ENCODE results near the gene NPNT. TPM values are rescaled to one million over a fixed set of nuclear protein-coding genes. Genes with fewer than 3 reads are reported as not detected.
"Not testable (repeated sequence)": the region's sequence is repeated elsewhere in the genome, so short reads cannot be mapped to it uniquely, and the experiment has no call there.

Gene NPNT
- polyA plus RNA-seq, 1 of the 3 experiments (the other 2 are of a cell fraction) = not detected

- no peaks in the 10 kb centered on the region for H4K20me1 ChIP-seq (ENCODE audit: insufficient read depth)
- ChIA-PET POLR2A (no interaction called here), CTCF (no interaction called here)
- no peaks in the 10 kb centered on the region for H3K79me2 ChIP-seq (ENCODE audit: insufficient read depth)
- no peak overlapping the region for H3K9ac ChIP-seq
- DNase-seq = no peak
- no peak overlapping the region for H3K27ac ChIP-seq (ENCODE audit: low read depth in 2 of 2, low read length in 1 of 2)
- H2AFZ ChIP-seq (ENCODE audit: low read depth) = no peak overlapping the region
- no peaks in the 10 kb centered on the region for H3F3A ChIP-seq (replicated peaks; ENCODE audit: insufficient read depth)
- no peaks in the 10 kb centered on the region for H3K9me2 ChIP-seq
- no peak overlapping the region for H3K4me2 ChIP-seq
- no peak overlapping the region for H3K4me3 ChIP-seq (ENCODE audit: low read depth in 2 of 2, low read length in 1 of 2)
- no peak for TF ChIP-seq FOXJ3 (CRISPR knock-in tag; IDR thresholded peaks at IDR 0.05)
- TF ChIP-seq RCOR1 (IDR thresholded peaks at IDR 0.05; ENCODE audit: low read length) = no peak
- no peak for TF ChIP-seq GATA2 (CRISPR knock-in tag; IDR thresholded peaks at IDR 0.05)
- TF ChIP-seq REST (IDR thresholded peaks at IDR 0.05; ENCODE audit: low read depth, low read length) = no peak
- no peaks in the 10 kb centered on the region for H3K4me1 ChIP-seq (ENCODE audit: control insufficient read depth in 1 of 2, insufficient read depth in 2 of 2, low read depth in 1 of 2, low read length in 1 of 2)
- 95% methylated on average over 3 of the region's 3 CpGs for WGBS (ENCODE audit: low lambda C conversion rate)
- H3K9me3 ChIP-seq = peaks cover 3% of the 10 kb centered on the region; the same call in 1 of the 2 replicates
- no peaks in the 10 kb centered on the region for H3K27me3 ChIP-seq (ENCODE audit: insufficient read depth)
- peaks cover 0 to 3% of the 10 kb centered on the region in 2 experiments for H3K36me3 ChIP-seq (replicated peaks in 1 of 2; ENCODE audit: control insufficient read depth in 1 of 2, insufficient read depth in 2 of 2, low read length in 1 of 2)
Measured at GRCh38 chr4:105851196-105851595, 44.1 kb upstream of the NPNT start.

- H3K27ac ChIP-seq (ENCODE audit: low read depth in 2 of 2, low read length in 1 of 2); H3K4me2 ChIP-seq; H3K79me2 ChIP-seq (ENCODE audit: insufficient read depth); H3K4me1 ChIP-seq (ENCODE audit: control insufficient read depth in 1 of 2, insufficient read depth in 2 of 2, low read depth in 1 of 2, low read length in 1 of 2); H3K9me3 ChIP-seq; H3K36me3 ChIP-seq (replicated peaks in 1 of 2; ENCODE audit: control insufficient read depth in 1 of 2, insufficient read depth in 2 of 2, low read length in 1 of 2); H3K9ac ChIP-seq; H3F3A ChIP-seq (replicated peaks; ENCODE audit: insufficient read depth); POLR2A ChIA-PET; DNase-seq; H3K27me3 ChIP-seq (ENCODE audit: insufficient read depth); H3K4me3 ChIP-seq (ENCODE audit: low read depth in 2 of 2, low read length in 1 of 2); H2AFZ ChIP-seq (ENCODE audit: low read depth); H3K9me2 ChIP-seq; CTCF ChIA-PET; H4K20me1 ChIP-seq (ENCODE audit: insufficient read depth): not testable (repeated sequence)
- 100% methylated on average over 2 of the region's 2 CpGs for WGBS (ENCODE audit: low lambda C conversion rate)
Measured at GRCh38 chr4:105852230-105852629, 43.0 kb upstream of the NPNT start.

GRCh38 chr4:105858466-105859040, 36.7 kb upstream of the NPNT start:
- no peak overlapping the region for H2AFZ ChIP-seq (ENCODE audit: low read depth)
- CTCF ChIA-PET = no interaction called here
- TF ChIP-seq MXI1 (IDR thresholded peaks at IDR 0.05; ENCODE audit: low read depth, low read length) = no peak
- no peak for TF ChIP-seq USF1 (IDR thresholded peaks at IDR 0.05; ENCODE audit: borderline replicate concordance, low read depth)
- TF ChIP-seq CTCF (IDR thresholded peaks at IDR 0.05) = no peak
- no peak for TF ChIP-seq YY1 (IDR thresholded peaks at IDR 0.05; ENCODE audit: low read depth)
- no peak for TF ChIP-seq IRF3 (IDR thresholded peaks at IDR 0.05; ENCODE audit: low read depth, low read length)
- TF ChIP-seq EZH2phosphoT487 (IDR thresholded peaks at IDR 0.05; ENCODE audit: borderline replicate concordance, low read depth) = no peak
- TF ChIP-seq TEAD4 (IDR thresholded peaks at IDR 0.05; ENCODE audit: borderline replicate concordance, insufficient read depth) = no peak
- no peak for TF ChIP-seq GABPA (IDR thresholded peaks at IDR 0.05; ENCODE audit: low read depth)

More at GRCh38 chr4:105858466-105859040, 36.7 kb upstream of the NPNT start:
- H3F3A ChIP-seq (replicated peaks; ENCODE audit: insufficient read depth) = no peaks in the 10 kb centered on the region
- POLR2A ChIA-PET = no interaction called here
- DNase-seq = no peak
- H3K9me3 ChIP-seq = peaks cover 3% of the 10 kb centered on the region; the same call in 1 of the 2 replicates
- no peaks in the 10 kb centered on the region for H4K20me1 ChIP-seq (ENCODE audit: insufficient read depth)
- no peaks in the 10 kb centered on the region for H3K79me2 ChIP-seq (ENCODE audit: insufficient read depth)
- 75% methylated on average over 6 of the region's 10 CpGs for WGBS (ENCODE audit: low lambda C conversion rate)
- no peaks in the 10 kb centered on the region; a peak in 1 of 4 replicates for H3K4me1 ChIP-seq (ENCODE audit: control insufficient read depth in 1 of 2, insufficient read depth in 2 of 2, low read depth in 1 of 2, low read length in 1 of 2)
- no peaks in the 10 kb centered on the region for H3K27me3 ChIP-seq (ENCODE audit: insufficient read depth)
- no peak overlapping the region for H3K4me2 ChIP-seq
- H3K36me3 ChIP-seq (replicated peaks in 1 of 2; ENCODE audit: control insufficient read depth in 1 of 2, insufficient read depth in 2 of 2, low read length in 1 of 2) = peaks cover 0 to 4% of the 10 kb centered on the region in 2 experiments
- no peak overlapping the region for H3K4me3 ChIP-seq (ENCODE audit: low read depth in 2 of 2, low read length in 1 of 2)
- H3K27ac ChIP-seq (ENCODE audit: low read depth in 2 of 2, low read length in 1 of 2) = no peak overlapping the region
- H3K9me2 ChIP-seq = no peaks in the 10 kb centered on the region
- H3K9ac ChIP-seq = no peak overlapping the region

All from SK-N-SH (cell line).